ENCODE results near the gene SIGLECL1.

SIGLECL1 gene

GRCh38 chr19:51253088-51253806, 2.4 kb downstream of the SIGLECL1 start:
- no peak for DNase-seq (ENCODE audit: low spot score)

- no peak for DNase-seq (ENCODE audit: low spot score)
Measured at GRCh38 chr19:51256155-51256625, 5.3 kb downstream of the SIGLECL1 start.

- DNase-seq (ENCODE audit: low spot score), result no peak
Measured at GRCh38 chr19:51257471-51257870, 6.6 kb downstream of the SIGLECL1 start.

- DNase-seq (ENCODE audit: low spot score), result no peak
Measured at GRCh38 chr19:51258165-51259160, 7.6 kb downstream of the SIGLECL1 start.

GRCh38 chr19:51259348-51260245, 8.7 kb downstream of the SIGLECL1 start:
- peak; percentile 27 for DNase-seq (ENCODE audit: low spot score)

GRCh38 chr19:51263808-51264207, 12.9 kb downstream of the SIGLECL1 start:
- no peak for DNase-seq (ENCODE audit: low spot score)

- no peak for DNase-seq (ENCODE audit: low spot score)
Measured at GRCh38 chr19:51271067-51271466, 20.2 kb downstream of the SIGLECL1 start.

- DNase-seq (ENCODE audit: low spot score), result no peak
Measured at GRCh38 chr19:51272183-51272810, 21.4 kb downstream of the SIGLECL1 start.

- DNase-seq (ENCODE audit: low spot score), result no peak
Measured at GRCh38 chr19:51274049-51274770, 23.3 kb downstream of the SIGLECL1 start.

- DNase-seq (ENCODE audit: low spot score), result no peak
Measured at GRCh38 chr19:51277112-51277511, 26.2 kb downstream of the SIGLECL1 start.

- no peak for DNase-seq (ENCODE audit: low spot score)
Measured at GRCh38 chr19:51282335-51282734, 31.5 kb downstream of the SIGLECL1 start.

- DNase-seq (ENCODE audit: low spot score), result no peak
Measured at GRCh38 chr19:51285682-51286081, 34.8 kb downstream of the SIGLECL1 start.

GRCh38 chr19:51289635-51290034, 38.8 kb downstream of the SIGLECL1 start:
- DNase-seq (ENCODE audit: low spot score), result no peak

- DNase-seq (ENCODE audit: low spot score), result no peak
Measured at GRCh38 chr19:51292971-51293370, 42.1 kb downstream of the SIGLECL1 start.

GRCh38 chr19:51293571-51294210, 42.8 kb downstream of the SIGLECL1 start:
- DNase-seq (ENCODE audit: low spot score), result no peak

GRCh38 chr19:51294211-51294976, 43.5 kb downstream of the SIGLECL1 start:
- no peak for DNase-seq (ENCODE audit: low spot score)

GRCh38 chr19:51294977-51295375, 44.1 kb downstream of the SIGLECL1 start:
- no peak for DNase-seq (ENCODE audit: low spot score)

GRCh38 chr19:51295382-51296126, 44.7 kb downstream of the SIGLECL1 start:
- DNase-seq (ENCODE audit: low spot score), result no peak
